ENCODE measurements around the gene AGK. TPM values are rescaled to one million over a fixed set of nuclear protein-coding genes. Genes with fewer than 3 reads are reported as not detected.

AGK gene
- total and polyA plus RNA-seq, 9 donors: 15.7 to 23.4 (median 18.4) TPM

DNA sequence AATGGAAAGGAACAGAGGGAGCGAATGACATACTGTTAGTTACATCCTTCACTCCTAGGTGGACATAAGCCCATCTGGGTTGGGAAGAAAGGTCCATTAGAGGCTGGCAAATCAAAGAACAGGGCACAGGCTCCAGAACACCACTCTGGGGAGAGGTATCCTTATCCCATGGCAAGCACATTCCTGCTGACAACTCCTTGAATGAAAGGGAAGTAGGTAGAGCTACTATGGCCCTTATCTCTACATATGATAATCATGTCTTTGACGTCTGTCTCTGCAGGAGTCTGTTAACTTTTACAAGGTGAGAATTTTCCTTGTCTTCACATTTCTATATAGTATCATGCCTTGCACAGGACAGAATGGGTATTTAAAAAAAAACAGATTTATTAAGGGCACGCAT, 140.3 kb downstream of the AGK start:
- Histone ChIP-seq H3K36me3 (ENCODE audit: control insufficient read depth, insufficient read depth, low read length) (no peaks in the 10 kb centered on the region), H3K9me3 (replicated peaks; ENCODE audit: control insufficient read depth, low read depth, low read length) (no peaks in the 10 kb centered on the region), H3K27me3 (ENCODE audit: control insufficient read depth, insufficient read depth, low read length) (no peaks in the 10 kb centered on the region), H3K4me1 (ENCODE audit: control insufficient read depth, insufficient read depth, low read length) (no peaks in the 10 kb centered on the region), H3K27ac (ENCODE audit: low read length) (no peak overlapping the region), H3K4me3 (ENCODE audit: low read length) (no peak overlapping the region)
- no peak for DNase-seq
- no CpG with 5 or more reads among the region's 3 CpGs for WGBS (ENCODE audit: insufficient coverage)

DNA sequence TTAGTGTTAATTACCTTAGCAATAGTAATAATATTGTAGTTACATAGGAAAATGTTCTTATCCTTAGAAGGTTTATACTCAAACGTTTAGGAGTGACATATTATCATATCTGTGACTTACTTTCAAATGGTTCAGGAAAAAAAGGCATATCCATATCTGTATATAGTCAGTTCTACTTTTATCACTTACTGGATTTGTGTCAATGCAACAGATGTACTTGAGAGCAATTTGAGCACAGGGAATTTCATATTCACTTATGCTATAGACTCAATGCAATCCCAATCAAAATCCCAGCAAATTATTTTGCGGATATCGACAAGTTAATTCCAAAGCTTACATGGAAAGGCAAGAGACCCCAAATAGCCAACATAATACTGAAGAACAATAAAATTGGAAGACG, 140.8 kb downstream of the AGK start:
- no peaks in the 10 kb centered on the region for H3K36me3 ChIP-seq (ENCODE audit: control insufficient read depth, insufficient read depth, low read length)
- no peak overlapping the region for H3K4me3 ChIP-seq (ENCODE audit: low read length)
- no peaks in the 10 kb centered on the region for H3K4me1 ChIP-seq (ENCODE audit: control insufficient read depth, insufficient read depth, low read length)
- H3K9me3 ChIP-seq (replicated peaks; ENCODE audit: control insufficient read depth, low read depth, low read length): no peaks in the 10 kb centered on the region
- H3K27ac ChIP-seq (ENCODE audit: low read length): no peak overlapping the region
- no CpG with 5 or more reads among the region's 4 CpGs for WGBS (ENCODE audit: insufficient coverage)
- no peaks in the 10 kb centered on the region for H3K27me3 ChIP-seq (ENCODE audit: control insufficient read depth, insufficient read depth, low read length)
- DNase-seq: no peak

DNA sequence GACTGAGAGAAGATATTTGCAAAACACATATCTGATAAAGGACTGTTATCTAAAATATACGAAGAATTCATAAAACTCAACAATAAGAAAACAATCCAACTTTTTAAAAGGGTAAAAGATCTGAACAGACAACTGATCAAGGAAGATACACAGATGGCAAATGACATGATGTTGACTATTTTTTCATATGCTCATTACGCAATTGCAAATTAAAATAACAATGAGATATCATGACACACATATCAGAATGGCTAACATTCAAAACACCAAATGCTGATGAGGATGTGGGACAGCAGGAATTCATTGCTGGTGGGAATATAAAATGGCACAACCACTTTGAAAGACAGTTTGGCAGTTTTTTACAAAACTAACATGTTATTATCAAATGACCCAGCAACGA, 141.9 kb downstream of the AGK start:
- Histone ChIP-seq H3K4me1 (ENCODE audit: control insufficient read depth, insufficient read depth, low read length) (no peaks in the 10 kb centered on the region), H3K27ac (ENCODE audit: low read length) (no peak overlapping the region), H3K9me3 (replicated peaks; ENCODE audit: control insufficient read depth, low read depth, low read length) (no peaks in the 10 kb centered on the region), H3K27me3 (ENCODE audit: control insufficient read depth, insufficient read depth, low read length) (no peaks in the 10 kb centered on the region), H3K4me3 (ENCODE audit: low read length) (no peak overlapping the region), H3K36me3 (ENCODE audit: control insufficient read depth, insufficient read depth, low read length) (no peaks in the 10 kb centered on the region)
- WGBS (ENCODE audit: insufficient coverage): no CpG with 5 or more reads among the region's 3 CpGs
- DNase-seq: no peak

- H3K27me3 ChIP-seq (ENCODE audit: control insufficient read depth, insufficient read depth, low read length): no peaks in the 10 kb centered on the region
- WGBS (ENCODE audit: insufficient coverage): 70% methylated on average over 5 of the region's 6 CpGs
- no peaks in the 10 kb centered on the region for H3K36me3 ChIP-seq (ENCODE audit: control insufficient read depth, insufficient read depth, low read length)
- no peak for DNase-seq
- peaks cover 3% of the 10 kb centered on the region for H3K4me1 ChIP-seq (ENCODE audit: control insufficient read depth, insufficient read depth, low read length)
- H3K4me3 ChIP-seq (ENCODE audit: low read length): no peak overlapping the region
- no peaks in the 10 kb centered on the region for H3K9me3 ChIP-seq (replicated peaks; ENCODE audit: control insufficient read depth, low read depth, low read length)
- H3K27ac ChIP-seq (ENCODE audit: low read length): no peak overlapping the region
These were observed 144.6 kb downstream of the AGK start for GRCh38 chr7:141695803-141696289.

- peak; percentile 60 for DNase-seq
- Histone ChIP-seq H3K4me3 (ENCODE audit: low read length) (no peak overlapping the region), H3K27me3 (ENCODE audit: control insufficient read depth, insufficient read depth, low read length) (no peaks in the 10 kb centered on the region), H3K4me1 (ENCODE audit: control insufficient read depth, insufficient read depth, low read length) (peaks cover 6% of the 10 kb centered on the region), H3K27ac (ENCODE audit: low read length) (no peak overlapping the region), H3K9me3 (replicated peaks; ENCODE audit: control insufficient read depth, low read depth, low read length) (no peaks in the 10 kb centered on the region), H3K36me3 (ENCODE audit: control insufficient read depth, insufficient read depth, low read length) (no peaks in the 10 kb centered on the region)
- WGBS (ENCODE audit: insufficient coverage): no CpG with 5 or more reads among the region's 2 CpGs
These were observed 145.1 kb downstream of the AGK start for GRCh38 chr7:141696348-141696747.

DNA sequence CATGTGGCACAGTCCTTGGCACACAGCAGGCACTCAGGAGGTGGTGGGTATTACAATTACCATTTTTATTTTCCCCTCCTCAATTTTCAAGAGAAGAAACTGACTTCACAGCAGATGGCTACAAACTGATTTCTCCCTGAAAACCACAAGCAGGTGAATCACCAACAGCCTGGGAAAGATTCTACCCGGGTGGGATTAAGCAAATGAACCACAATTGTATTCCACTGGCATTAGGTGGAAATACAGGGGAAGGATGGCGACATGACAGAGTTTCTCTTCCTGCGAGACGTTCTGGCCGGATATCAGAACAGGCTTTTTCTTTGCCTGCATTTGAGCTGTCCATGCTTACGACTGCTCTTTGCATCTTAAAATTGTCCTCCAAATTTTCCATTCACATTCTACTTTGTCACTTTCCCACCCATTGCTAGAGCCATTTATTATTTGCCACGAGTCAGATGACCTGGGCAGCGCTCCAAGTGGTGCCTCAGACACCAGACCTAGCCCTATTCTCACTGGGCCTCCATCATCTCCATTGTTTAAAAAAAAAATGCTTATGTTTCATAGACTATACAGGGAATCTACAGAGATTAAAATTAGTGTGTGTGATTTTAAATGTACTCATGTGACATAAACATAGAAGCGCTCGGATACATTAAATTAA, 146.1 kb downstream of the AGK start:
- no peak overlapping the region for H3K4me3 ChIP-seq (ENCODE audit: low read length)
- no peak overlapping the region for H3K27ac ChIP-seq (ENCODE audit: low read length)
- H3K4me1 ChIP-seq (ENCODE audit: control insufficient read depth, insufficient read depth, low read length): peaks cover 6% of the 10 kb centered on the region
- no peaks in the 10 kb centered on the region for H3K36me3 ChIP-seq (ENCODE audit: control insufficient read depth, insufficient read depth, low read length)
- no peaks in the 10 kb centered on the region for H3K27me3 ChIP-seq (ENCODE audit: control insufficient read depth, insufficient read depth, low read length)
- WGBS (ENCODE audit: insufficient coverage): 67% methylated on average over 7 of the region's 10 CpGs
- DNase-seq: no peak
- no peaks in the 10 kb centered on the region for H3K9me3 ChIP-seq (replicated peaks; ENCODE audit: control insufficient read depth, low read depth, low read length)

GRCh38 chr7:141698247-141699015, 147.2 kb downstream of the AGK start:
- H3K27ac ChIP-seq (ENCODE audit: low read length): no peak overlapping the region
- H3K9me3 ChIP-seq (replicated peaks; ENCODE audit: control insufficient read depth, low read depth, low read length): no peaks in the 10 kb centered on the region
- DNase-seq: peak; percentile 19
- H3K36me3 ChIP-seq (ENCODE audit: control insufficient read depth, insufficient read depth, low read length): no peaks in the 10 kb centered on the region
- no CpG with 5 or more reads among the region's 1 CpG for WGBS (ENCODE audit: insufficient coverage)
- H3K4me3 ChIP-seq (ENCODE audit: low read length): no peak overlapping the region
- peaks cover 6% of the 10 kb centered on the region for H3K4me1 ChIP-seq (ENCODE audit: control insufficient read depth, insufficient read depth, low read length)
- H3K27me3 ChIP-seq (ENCODE audit: control insufficient read depth, insufficient read depth, low read length): peaks cover under 1% of the 10 kb centered on the region

- WGBS (ENCODE audit: insufficient coverage): no CpG with 5 or more reads among the region's 3 CpGs
- H3K9me3 ChIP-seq (replicated peaks; ENCODE audit: control insufficient read depth, low read depth, low read length): no peaks in the 10 kb centered on the region
- no peak overlapping the region for H3K27ac ChIP-seq (ENCODE audit: low read length)
- peaks cover 8% of the 10 kb centered on the region for H3K27me3 ChIP-seq (ENCODE audit: control insufficient read depth, insufficient read depth, low read length)
- no peak overlapping the region for H3K4me3 ChIP-seq (ENCODE audit: low read length)
- H3K4me1 ChIP-seq (ENCODE audit: control insufficient read depth, insufficient read depth, low read length): peaks cover 6% of the 10 kb centered on the region
- H3K36me3 ChIP-seq (ENCODE audit: control insufficient read depth, insufficient read depth, low read length): no peaks in the 10 kb centered on the region
- DNase-seq: no peak
These were observed 148.7 kb downstream of the AGK start for GRCh38 chr7:141699860-141700259.

DNA sequence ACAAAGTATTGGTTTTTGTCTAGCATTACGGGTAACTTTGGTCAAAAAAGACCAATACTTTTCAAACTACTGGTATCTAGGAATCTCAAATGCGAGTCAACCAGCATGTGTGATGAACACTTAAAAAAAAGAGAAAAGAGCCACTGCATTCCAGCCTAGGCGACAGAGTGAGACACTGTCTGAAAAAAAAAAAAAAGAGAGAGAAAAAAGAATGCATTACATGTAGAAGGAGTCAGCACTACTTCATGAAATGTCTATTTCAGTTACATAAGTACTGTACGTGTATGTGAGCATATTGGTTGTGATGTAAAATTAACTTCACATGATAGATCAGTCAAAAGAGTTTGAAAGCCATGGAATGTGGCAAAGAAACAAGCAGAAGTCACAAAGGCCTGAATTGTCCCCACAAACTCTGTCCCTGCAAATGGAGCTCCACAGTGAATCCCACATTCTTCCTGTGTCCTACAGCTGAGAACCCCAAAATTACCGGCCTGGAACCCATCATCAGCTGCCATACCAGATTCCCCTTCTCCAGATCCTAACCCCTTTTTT, 149.2 kb downstream of the AGK start:
- Histone ChIP-seq H3K27ac (ENCODE audit: low read length) (no peak overlapping the region), H3K27me3 (ENCODE audit: control insufficient read depth, insufficient read depth, low read length) (peaks cover 8% of the 10 kb centered on the region), H3K9me3 (replicated peaks; ENCODE audit: control insufficient read depth, low read depth, low read length) (no peaks in the 10 kb centered on the region), H3K4me3 (ENCODE audit: low read length) (peak overlapping the region; percentile 24), H3K4me1 (ENCODE audit: control insufficient read depth, insufficient read depth, low read length) (peaks cover 6% of the 10 kb centered on the region), H3K36me3 (ENCODE audit: control insufficient read depth, insufficient read depth, low read length) (no peaks in the 10 kb centered on the region)
- DNase-seq: no peak
- WGBS (ENCODE audit: insufficient coverage): 25% methylated on average over 2 of the region's 5 CpGs

DNA sequence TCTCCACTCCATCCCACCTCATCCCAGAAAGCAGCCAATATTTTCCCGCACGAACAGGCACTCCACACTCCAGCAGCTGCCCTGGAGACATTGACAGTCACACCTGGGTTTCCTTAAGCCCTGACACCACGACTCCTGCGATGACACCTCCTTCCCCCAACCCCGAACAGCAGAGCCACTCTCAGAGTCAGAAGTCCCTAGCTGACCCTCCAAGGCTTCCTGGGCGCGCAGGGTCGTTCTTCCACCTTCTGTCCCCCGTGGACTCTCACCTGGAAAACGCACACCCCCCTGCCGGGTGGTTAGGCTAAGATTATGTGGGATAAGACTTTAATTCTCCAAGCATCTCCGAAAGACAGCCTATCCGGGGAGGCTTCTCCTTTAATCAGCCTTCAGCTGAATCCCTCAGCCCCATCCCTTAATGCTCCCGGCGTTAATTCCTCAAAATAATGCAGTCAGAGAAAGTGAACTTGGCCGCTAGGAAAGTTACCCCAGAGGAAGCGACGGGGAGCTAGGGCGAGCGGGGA, 149.7 kb downstream of the AGK start:
- Histone ChIP-seq H3K27ac (ENCODE audit: low read length) (peak overlapping the region; percentile 45), H3K4me1 (ENCODE audit: control insufficient read depth, insufficient read depth, low read length) (peaks cover 6% of the 10 kb centered on the region)
- peak; percentile 32 for DNase-seq

More for the DNA sequence above, 149.7 kb downstream of the AGK start:
- H3K4me3 ChIP-seq (ENCODE audit: low read length): peak overlapping the region; percentile 24
- WGBS (ENCODE audit: insufficient coverage): 24% methylated on average over 5 of the region's 20 CpGs
- H3K27me3 ChIP-seq (ENCODE audit: control insufficient read depth, insufficient read depth, low read length): peaks cover 8% of the 10 kb centered on the region
- no peaks in the 10 kb centered on the region for H3K36me3 ChIP-seq (ENCODE audit: control insufficient read depth, insufficient read depth, low read length)
- H3K9me3 ChIP-seq (replicated peaks; ENCODE audit: control insufficient read depth, low read depth, low read length): no peaks in the 10 kb centered on the region

Measured in muscle of leg (tissue), 11 donors.